T1000 (cell line): ENCODE results near the gene CPNE1.

ENCODE experiments used
- DNase-seq: peaks from one replicate; lab custom pipeline; 2025; ENCODE audit warnings: mixed read lengths; lab: John Stamatoyannopoulos, UW

CPNE1 gene

DNA sequence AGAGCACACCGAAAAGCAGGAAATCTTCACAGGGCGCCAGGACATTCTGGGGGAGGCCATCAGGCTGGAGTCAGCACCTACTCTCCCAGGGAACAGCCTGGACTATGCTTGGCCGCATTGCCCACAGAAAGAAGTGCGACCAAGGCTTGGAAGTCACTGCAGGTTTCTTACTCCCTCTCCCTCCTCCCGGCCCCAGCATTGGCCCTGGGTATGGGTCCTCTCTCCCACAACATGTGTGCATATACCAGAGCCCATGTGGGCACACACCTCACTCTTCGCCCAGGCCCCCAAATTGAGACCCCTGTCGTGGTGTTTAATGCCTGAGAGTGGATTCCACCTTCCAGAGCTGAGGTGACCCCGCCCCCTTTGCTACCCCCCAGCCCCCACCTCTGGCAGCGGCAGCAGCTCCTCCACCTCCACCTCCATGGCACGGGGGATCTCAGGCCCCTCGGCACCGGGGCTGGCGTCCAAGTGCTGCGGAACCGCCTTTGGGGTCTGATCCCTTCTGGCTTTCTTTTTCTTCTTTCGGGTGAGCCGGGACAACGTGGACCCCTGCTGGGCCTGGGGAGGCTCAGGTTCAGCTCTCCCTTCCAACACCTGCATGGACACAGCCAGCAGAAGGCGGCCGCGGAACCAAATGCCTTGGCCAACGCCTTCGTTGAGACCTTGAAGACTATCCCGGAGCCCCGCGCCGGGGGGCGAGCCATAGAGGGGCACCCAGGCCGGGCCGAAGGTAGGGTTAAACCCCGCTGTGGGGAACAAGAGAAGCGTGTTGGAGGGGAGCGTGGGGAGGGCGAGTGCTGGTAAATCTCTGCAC is 64.3 kb downstream of the CPNE1 start:
- no peak for DNase-seq

DNA sequence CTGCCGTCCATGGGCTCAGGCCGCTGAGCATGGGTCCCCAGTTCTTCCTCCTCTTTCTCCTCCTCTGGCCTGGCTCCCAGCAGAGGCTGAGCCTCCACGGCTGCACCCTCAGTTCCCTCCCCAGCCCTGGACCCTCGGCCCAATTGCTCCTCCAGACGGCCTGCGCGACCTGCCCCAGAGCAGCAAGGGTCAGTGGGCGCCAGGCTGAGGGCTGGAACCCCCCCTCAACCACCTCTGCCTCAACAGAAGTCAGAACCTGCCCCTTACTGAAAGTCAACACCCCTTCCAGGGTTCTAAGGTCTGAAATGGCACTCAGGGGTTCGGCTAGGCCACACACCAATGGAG is 65.0 kb downstream of the CPNE1 start:
- DNase-seq = no peak

DNA sequence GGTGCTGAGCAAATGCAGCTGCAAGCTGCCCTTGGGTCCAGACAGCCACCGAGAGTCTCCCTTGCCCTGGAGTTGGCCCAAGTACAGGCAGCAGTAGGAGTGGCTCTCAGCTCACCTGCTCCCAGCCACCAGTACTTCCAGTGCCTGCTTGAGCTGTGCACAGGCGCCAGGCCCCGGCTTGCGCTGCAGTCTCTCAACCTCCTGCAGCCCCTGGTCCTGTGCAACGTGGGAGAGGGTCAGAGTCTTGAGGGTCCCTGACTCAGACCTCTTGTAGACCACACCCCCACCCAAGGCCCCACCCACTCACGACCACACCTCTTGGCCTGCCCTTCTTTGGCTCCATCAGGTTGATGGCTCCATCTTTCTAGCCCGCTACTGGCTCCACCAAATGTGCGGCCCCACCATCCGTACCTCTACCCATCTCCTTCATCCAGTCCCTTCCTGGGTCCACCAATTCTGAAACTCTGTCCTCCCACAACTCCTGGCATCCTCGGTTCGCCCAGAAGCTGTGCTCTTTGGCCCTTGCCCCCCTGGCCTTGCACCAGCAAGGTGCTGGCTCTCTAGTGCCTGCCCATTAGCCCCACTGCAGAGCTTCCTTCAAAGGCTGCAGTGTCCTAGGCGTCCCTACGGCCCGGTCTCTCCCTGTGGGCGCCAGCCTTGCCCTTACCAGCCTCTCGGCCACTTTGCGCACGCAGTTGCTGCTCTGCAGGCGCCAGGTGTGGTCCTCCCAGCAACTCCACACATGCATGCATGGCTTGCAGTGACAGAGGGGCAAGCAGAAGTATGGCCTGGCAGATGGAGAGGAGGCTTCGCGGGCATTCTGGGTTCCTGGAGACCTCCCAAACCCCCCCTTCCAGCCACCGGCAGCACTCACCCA is 65.6 kb downstream of the CPNE1 start:
- DNase-seq = no peak

DNA sequence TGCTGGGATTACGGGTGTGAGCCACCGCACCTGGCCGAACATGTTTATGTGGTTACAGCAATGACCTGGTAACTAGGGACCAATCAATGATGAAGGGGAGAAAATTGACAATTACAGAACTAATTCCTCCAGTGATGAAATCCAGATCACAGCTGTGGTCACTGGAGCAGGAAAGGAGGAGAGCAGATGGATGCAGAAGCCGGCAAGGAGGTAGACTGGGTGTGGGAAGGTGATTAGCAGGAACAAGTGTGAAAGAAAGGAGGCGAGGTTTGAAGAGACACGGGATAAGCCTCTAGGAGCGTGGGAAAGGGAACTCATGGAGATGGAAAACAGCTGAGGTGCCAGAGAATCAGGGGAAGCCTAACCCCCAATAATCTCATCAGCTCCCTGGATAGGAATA is 66.2 kb downstream of the CPNE1 start:
- no peak for DNase-seq

DNA sequence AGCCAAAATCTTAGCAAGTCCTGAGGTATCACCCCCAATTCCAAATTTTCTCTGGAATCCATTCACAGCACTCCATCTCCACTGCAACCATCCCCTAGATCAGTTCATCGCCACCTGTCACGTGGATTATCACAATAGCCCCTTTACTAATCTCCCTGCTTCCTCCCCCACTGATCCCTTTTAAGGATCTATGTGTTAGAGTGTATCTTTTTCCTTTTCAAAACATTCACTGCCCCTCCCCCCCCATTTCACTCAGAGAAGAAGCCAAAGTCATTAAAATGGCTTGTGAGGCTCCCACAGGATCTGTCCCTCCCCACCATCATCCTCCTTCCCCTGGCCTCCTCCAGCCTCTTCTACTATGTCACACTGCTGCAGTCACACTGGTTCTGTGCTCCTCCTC is 67.5 kb downstream of the CPNE1 start:
- DNase-seq = no peak

DNA sequence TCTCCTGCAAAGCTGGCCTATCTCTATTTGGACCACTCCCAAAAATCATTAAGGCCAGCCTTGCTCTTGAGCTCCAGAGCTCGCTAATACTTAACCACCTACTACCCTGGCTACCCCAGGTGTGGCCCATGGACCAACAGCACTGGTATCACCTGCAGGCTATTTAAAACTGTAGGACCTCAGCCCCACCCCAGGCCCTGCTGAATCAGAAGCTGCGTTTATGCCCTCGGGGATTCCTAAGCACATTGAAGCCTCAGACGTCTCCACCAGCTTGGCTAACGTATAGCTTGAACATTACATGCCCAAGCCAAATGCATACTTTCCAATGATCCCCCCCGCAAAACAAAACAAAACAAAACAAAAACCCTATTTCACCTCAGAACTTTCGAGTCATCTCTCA is 68.8 kb downstream of the CPNE1 start:
- no peak for DNase-seq

DNA sequence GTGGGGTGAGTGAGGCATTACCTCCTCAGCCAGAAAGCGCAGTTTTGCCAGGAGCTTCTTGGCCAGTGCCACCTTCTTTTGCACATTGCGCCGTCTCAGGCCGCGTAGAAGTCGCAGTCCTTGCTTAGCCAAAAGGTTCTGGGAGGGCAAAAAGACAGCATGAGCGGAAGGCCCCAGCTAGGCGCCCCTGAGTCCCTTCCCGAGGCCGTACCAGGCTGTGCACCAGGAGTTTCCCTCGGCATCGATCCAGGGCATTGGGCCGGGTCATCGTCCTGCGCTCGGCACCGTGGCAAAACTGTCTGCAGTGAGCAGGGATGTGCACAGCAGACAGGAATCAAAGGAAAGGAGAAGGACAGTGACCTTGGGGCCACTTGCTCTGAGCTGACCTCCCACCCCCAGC is 69.2 kb downstream of the CPNE1 start:
- no peak for DNase-seq

DNA sequence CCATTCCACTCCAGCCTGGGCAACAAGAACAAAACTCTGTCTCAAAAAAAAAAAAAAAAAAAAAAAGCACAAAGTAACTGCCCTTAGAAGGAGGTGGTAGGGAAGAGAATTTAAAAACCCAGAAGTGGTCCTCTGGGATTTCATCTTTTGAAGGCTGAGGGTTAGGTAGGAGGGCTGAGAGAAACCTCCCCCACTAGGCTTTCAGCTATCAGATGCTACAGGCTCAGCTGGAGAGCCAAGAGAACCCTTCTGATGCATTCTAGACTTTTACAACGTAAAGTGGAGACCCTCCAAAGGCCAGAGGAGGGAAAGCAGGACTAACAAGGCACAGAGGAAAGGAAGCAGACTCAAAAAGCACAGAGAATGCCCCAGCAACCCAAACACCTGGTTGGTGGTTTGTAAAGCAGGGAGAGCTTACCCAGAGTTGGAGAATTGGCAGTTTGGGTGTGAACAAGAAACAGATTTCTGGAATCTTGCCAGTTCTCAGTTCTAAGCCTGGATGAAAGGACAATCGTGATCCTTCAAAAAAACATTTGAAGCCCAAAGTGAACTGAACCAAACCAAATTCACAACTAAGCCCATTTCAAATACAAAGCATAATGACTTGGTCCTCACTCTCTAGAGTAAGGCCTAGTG is 72.2 kb downstream of the CPNE1 start:
- DNase-seq = no peak

DNA sequence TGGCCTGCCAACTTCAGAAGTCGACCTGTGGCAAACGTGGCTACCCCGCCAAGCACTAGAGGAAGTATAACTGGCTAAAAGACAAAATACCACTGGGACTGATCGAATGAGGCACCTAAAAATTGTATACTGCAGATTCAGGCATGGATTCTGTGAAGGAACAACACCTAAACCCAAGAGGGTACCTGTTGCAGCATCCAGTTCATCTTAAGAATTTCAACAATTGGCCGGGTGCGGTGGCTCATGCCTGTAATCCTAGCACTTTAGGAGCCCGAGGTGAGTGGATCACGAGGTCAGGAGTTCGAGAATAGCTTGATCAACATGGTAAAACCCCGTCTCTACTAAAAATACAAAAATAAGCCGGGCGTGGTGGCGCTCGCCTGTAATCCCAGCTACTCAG is 76.3 kb downstream of the CPNE1 start:
- no peak for DNase-seq

DNA sequence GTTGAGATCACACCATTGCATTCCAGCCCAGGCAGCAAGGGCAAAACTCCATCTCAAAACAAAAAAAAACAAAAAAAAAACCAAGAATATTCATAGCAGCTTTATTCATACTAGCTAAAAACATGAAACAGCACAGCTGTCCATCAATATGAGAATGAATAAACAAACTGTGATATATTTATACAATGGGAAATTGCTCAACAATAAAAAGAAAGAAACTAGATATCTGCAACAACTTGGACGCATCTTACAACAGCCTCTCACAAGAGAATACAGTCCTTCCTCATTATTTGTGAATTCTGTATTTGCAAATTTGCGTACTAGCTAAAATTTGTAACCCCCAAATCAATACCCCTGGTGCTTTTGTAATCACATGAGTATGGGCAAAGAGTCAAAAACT is 77.3 kb downstream of the CPNE1 start:
- DNase-seq = no peak

DNA sequence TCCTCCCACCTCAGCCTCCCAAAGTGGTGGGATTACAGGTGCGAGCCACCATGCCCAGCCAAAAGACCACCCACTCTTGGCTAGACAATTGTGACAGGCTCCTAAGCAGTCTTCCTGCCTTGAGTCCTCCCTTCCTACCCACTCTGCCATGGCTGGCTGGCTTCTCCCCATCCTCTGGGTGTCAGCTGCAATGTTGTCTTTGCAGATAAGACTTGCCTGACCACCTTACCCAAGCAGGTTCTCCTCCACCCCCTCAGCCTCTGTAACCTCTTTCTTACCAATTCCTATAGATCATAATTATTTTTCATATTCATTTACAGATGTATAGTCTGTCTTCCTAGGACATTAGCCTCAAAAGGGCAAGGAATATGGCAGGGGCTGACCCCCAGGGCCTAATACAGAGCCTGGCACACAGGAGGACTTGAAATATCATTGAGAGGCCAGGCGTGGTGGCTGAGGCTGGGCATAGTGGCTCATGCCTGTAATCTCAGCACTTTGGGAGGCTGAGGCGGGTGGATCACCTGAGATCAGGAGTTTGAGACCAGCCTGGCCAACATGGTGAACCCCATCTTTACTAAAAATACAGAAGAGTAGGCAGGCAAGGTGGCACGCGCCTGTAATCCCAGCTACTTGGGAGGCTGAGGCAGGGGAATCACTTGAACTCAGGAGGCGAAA is 77.8 kb downstream of the CPNE1 start:
- no peak for DNase-seq

DNA sequence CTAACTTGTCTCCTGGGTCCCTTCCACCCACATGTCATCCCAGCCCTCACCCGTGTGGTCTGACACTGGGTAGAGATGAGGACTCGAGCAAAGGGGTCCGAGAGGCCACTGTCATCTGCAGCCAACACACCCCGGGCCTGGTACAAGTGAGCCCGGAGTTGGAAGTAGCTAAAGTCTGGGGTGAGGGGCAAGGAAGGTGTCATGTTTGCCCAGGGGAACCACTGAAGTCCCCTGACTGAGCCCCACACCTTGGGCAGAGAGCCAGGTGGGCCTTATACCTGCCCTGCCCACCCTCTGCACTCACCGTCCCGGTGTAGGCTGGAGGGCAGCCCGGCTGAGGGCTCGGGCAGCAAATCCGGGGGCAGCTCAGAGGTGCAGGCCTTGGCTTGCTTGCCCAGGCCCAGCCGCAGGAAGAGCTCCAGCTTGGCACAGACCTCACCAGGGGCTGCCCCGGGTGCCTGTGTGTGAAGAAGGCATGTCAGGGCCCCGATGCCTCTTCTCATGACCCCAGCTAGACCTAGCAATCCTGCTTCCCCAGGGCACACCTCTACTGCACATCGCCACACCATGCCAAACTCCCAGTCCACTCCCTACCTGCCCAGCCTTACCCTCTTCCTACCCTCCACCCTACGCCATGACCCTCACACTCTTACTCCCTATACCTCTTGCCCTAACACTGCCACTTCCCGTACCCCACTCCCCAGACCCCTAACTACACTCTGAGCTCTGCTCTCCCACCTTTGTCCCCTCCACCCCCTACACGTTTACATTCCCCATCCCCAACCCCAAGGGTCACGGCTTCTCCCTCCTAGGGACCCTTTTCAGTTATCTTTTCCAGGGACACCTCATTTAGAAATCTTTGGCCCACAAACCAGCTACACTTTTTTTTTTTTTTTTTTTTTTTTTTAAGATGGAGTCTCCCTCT is 80.8 kb downstream of the CPNE1 start:
- DNase-seq = no peak

DNA sequence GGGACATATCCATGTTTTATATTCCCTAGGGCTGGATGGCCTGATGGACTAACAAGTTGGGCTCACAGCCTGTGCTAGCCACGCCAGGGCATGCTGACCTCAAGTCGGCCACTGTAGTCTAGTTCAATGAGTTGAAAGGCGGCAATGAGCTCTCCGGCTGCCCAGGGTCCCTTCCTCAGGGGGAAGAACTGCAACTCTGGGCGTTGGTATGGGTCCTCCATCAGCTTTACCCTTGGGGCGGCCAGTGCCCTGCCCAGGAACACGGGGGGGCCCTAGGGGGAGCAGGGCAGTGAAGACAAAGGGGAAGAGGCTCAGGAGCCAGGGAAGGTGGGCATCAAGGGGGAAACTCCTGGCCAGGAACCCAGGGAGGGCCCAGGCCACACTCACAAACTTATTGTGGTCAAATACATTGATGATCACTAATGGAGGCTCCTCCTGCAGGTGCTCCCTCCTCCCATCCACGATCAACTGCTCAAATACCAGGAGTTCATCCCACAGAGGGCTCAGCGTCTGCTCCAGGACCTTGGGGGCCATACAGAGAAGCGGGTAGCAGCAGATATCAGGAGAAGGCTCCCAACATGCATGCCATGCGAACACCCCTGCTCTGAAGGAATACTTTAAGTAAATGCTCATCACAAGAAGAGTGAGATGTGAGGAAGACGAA is 81.8 kb downstream of the CPNE1 start:
- DNase-seq = no peak

DNA sequence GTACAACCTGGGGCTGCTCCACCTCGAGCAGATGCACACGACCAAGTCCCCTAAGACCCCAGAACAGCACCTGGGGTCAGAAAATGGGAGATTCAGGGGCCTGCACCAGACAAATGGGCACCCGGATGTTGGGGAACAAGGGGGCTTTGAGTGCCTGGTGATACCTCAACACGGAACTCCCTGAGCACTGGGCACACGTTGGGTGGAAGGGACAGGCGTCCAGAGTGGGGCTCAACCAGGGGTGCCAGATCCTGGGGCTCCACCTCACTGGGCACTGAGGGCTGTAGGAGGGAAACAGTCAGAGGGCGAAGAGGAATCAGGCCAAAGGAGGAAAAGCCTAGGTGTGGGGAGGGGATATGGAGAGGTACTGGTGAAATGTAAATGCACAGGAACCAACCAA is 82.6 kb downstream of the CPNE1 start:
- no peak for DNase-seq

DNA sequence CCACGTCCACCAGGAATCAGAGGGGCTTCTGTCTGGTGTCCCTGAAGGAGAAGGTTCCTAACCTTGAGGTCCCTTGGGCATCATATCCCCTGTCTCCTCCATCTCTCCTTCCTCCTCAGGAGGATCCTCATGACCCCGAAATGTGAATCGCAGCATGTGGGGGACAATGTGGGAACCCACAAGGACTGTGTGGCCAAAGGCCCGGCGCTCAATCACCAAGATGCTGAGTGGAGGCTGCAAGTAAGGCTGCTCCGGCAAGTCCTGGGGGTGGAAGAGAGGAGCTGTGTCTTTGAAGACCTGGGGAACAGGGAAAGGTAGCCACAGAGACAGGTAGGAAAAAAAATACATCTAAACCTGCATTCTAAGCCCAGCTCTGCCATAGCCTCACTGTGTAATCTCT is 85.5 kb downstream of the CPNE1 start:
- DNase-seq = no peak

DNA sequence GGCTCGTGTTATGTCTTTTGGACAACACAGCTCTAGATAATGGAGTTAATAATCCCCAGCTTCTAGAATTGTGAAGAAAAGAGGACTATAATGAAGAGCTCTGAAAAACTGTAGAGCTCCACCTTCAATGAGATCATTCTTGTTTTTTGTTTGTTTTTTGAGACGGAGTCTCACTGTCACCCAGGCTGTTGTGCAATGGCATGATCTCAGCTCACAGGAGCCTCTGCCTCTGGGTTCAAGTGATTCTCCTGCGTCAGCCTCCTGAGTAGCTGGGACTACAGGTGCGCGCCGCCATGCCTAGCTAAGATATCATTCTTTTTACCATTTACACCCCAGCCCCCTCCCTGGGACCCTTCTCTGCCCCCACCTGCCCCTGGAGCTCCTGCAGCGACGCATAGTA is 86.2 kb downstream of the CPNE1 start:
- DNase-seq = no peak

DNA sequence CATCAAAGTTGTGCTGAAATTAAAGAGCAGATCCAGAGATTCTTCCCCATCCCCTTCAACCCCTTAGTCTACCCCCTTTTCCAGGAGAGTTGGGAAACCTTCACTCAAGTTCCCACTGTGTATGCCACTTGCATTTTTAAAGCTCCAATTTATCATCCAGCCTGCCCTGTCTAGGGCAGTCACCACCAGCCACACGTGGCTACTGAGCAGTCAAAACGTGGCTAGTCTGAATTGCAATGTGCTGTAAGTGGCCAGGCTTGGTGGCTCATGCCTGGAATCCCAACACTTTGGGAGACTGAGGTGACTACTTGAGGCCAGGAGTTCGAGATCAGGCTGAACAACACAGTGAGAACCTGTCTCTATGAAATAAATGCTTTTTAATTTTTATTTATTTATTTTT is 87.9 kb downstream of the CPNE1 start:
- DNase-seq = no peak
